Upper lobe of right lung (tissue), 1 donor: ENCODE measurements around the gene OSBPL2. TPM values are rescaled to one million over a fixed set of nuclear protein-coding genes. Genes with fewer than 3 reads are reported as not detected.
A peak's percentile ranks its signal among the peaks of the same experiment; 100 is the strongest.

ENCODE experiments used
- ATAC-seq: fragments of 200-7000 bp; cut with Tn5 transposase; one replicate; pipeline ENCODE4 v1.9.1; 2020; ENCODE audit warnings: mild to moderate bottlenecking, moderate library complexity
- DNase-seq: peaks from one replicate; pipeline ENCODE4 v3.0.0-alpha.2; 2020
- H3K27ac ChIP-seq: fragments of 200-600 bp; one replicate; pipeline ENCODE4 v1.8.0; 2022
- H3K27me3 ChIP-seq: fragments of 200-600 bp; one replicate; pipeline ENCODE4 v1.8.0; 2022; ENCODE audit warnings: mild to moderate bottlenecking
- H3K36me3 ChIP-seq: fragments of 200-600 bp; one replicate; pipeline ENCODE4 v1.8.0; 2022
- H3K4me1 ChIP-seq: fragments of 200-600 bp; one replicate; pipeline ENCODE4 v1.8.0; 2022
- H3K4me3 ChIP-seq: fragments of 200-600 bp; one replicate; pipeline ENCODE4 v1.8.0; 2022; ENCODE audit warnings: mild to moderate bottlenecking
- H3K9me3 ChIP-seq: fragments of 200-600 bp; one replicate; pipeline ENCODE4 v1.8.0; 2022
- intact Hi-C: fragments of 100-400 bp; cut with DNase I; formaldehyde crosslinking; loops from one replicate; pipeline ENCODE4 v1.11.0; 2022
- long read RNA-seq: library from polyadenylated mRNA; unstranded; transcript quantifications from one replicate; pipeline ENCODE4 v2.0.0, GENCODE V29; 2021
- total RNA-seq: library from RNA; stranded (reverse); fragmentation: NEBNext Ultra II Directional; extraction: Animal tissue kit (Norgen Biotek cat#: 25700); gene quantifications from one replicate; pipeline ENCODE4 v1.2.1, GENCODE V29; 2021
- TF ChIP-seq, protein P1 (sequence below): fragments of 200-600 bp; IDR thresholded peaks from one replicate; pipeline ENCODE4 v1.8.0; 2022; ENCODE audit warnings: antibody characterized with exemption
- donor health status: DM: no; HTN: yes; CAD: no; lungs with severe emphysema.

The OSBPL2 gene
- 52.3 TPM for total RNA-seq
- long read RNA-seq, full-length matches to known transcripts, result 50 of 65 reads
- long read RNA-seq, partial matches to known transcripts, result 9 of 65 reads
- long read RNA-seq, other reads (novel, unspliced or antisense), result 6 of 65 reads

DNA sequence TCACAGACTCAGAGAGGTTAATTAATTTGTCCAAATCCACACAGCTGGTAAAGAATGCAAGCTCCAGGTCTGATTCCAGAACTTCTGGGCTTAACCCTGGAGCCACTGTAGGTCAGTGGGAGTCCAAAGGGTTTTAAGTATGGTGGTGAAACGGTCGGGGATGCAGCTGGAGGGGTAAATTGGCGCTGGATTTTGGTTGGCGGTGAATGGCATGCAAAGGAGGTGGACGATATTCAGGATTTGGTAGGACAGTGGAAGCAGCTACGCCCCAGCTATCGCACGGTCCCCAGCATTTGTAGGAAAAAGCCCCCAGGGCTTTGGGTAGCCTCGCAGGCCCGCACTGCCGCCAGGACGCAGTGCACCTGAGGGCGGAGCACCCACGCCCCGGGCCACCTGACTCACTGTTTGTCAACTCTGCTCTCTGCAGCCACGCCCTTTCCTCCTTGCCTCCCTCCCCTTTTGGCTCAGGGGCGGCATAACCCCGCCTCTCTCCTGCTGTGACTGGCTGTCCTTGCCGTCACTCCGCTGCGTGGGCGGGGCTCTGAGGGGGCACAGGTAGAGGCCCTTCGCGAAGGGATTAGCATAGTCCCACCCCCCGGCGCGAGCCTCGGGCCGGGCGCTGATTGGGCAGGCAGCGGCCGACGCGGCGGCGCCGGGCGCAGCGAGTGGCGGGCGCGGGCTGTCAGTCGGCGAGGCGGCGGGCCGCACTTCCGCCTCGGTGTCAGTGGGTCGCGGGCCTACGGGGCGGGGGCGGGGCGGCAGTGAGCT, at the start of gene OSBPL2:
Gene OSBPL2, plus strand, starts transcription at position 721 of the 768 bp plus-strand sequence. CDS start 17,664 bp downstream, outside the sequence.
- DNase-seq (peak; percentile 100), ATAC-seq (peak; percentile 98)
- peaks cover 21% of the 10 kb centered on the region for H3K4me1 ChIP-seq
- peaks cover 8% of the 10 kb centered on the region for H3K36me3 ChIP-seq
- H3K9me3 ChIP-seq, result no peaks in the 10 kb centered on the region
- intact Hi-C loops, result no loop called here
- no peaks in the 10 kb centered on the region for H3K27me3 ChIP-seq
- H3K4me3 ChIP-seq, result peak within 1 kb of the TSS; percentile 78
- H3K27ac ChIP-seq, result peak within 1 kb of the TSS; percentile 85
- TF ChIP-seq, protein P1, sequence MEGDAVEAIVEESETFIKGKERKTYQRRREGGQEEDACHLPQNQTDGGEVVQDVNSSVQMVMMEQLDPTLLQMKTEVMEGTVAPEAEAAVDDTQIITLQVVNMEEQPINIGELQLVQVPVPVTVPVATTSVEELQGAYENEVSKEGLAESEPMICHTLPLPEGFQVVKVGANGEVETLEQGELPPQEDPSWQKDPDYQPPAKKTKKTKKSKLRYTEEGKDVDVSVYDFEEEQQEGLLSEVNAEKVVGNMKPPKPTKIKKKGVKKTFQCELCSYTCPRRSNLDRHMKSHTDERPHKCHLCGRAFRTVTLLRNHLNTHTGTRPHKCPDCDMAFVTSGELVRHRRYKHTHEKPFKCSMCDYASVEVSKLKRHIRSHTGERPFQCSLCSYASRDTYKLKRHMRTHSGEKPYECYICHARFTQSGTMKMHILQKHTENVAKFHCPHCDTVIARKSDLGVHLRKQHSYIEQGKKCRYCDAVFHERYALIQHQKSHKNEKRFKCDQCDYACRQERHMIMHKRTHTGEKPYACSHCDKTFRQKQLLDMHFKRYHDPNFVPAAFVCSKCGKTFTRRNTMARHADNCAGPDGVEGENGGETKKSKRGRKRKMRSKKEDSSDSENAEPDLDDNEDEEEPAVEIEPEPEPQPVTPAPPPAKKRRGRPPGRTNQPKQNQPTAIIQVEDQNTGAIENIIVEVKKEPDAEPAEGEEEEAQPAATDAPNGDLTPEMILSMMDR, result no peak

DNA sequence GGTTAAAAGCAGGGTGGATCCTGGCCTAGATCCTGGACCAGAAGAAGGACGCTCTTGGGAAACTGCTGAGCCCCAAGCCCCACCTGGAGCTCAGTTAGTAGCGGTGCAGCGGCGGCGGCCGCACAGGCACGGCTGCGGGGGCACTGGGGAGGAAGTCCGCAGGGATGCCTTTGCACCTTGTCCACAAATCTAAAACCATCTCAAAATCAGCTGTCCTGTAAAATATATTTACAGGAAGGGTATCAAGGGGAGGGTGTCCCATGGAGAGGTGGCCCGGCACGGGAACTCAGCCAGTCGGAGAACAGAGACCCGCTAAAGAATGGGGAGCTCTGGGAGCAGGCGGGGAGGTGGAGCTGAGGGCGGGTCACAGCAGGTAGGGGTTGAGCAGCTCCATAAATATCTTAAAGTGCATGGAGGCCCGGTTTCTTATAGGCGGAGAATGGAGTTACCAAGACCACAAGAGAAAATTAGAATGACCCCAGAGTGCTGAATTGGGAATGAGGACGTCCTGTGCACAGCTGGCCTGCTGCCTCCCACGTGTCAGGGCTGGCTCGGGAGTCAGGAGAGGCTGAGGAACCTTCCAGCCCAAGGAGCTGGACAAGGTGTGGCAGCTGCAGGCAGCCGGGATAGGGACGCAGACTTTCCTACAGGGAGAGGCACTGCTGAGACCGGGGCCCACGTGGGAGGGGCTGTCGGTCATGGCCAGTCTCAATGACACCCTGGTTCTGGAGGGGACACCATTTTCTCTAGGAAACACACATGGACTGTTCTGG, 47.5 kb upstream of the OSBPL2 start:
- DNase-seq, result no peak
- ATAC-seq, result no peak
- Histone ChIP-seq H3K27ac (no peak overlapping the region), H3K36me3 (peaks cover 32% of the 10 kb centered on the region), H3K27me3 (no peaks in the 10 kb centered on the region), H3K4me1 (peaks cover 13% of the 10 kb centered on the region), H3K9me3 (no peaks in the 10 kb centered on the region), H3K4me3 (no peak overlapping the region)
- TF ChIP-seq, protein P1, result no peak
- intact Hi-C loops, result no loop called here

DNA sequence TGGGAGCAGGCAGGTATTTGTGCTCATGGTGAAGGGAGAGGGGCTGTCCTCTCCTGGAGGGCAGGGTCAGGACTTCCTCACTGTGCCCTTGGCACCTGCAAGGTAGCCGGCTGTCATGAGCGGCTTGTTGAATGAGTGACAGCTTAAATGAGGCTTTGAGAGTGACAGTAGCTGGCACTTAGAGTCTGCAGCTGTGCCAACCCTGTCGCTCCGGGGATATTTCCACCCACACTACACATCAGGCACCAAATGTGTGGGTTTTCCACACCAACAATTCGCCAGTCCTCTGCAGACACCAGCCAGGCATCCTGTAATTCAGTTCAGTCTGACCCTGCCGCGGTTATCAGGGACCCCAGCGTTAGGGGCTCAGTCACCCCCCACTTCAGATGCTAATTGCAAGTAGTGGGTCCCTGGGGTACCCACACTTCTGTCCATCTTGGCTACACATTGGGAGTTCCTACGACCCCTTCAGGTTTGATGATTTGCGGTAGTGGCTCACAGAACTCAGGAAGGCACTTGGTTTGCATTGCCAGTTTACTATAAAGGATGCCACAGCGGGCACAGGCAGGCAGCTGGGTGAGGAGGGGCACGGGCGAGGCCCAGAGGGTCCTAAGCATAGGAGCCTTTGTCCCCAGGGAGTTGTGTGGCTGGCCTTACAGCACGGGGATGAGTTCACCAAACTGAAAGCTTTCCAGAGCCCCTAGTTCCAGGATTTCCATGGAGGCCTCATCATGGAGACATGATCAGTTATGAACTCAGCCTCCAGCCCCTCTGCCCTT, 46.4 kb upstream of the OSBPL2 start:
- Histone ChIP-seq H3K4me3 (no peak overlapping the region), H3K36me3 (peaks cover 42% of the 10 kb centered on the region), H3K27ac (no peak overlapping the region), H3K4me1 (peaks cover 9% of the 10 kb centered on the region), H3K9me3 (no peaks in the 10 kb centered on the region), H3K27me3 (no peaks in the 10 kb centered on the region)
- ATAC-seq (no peak), DNase-seq (no peak)
- TF ChIP-seq, protein P1, result no peak
- intact Hi-C loops, result no loop called here

DNA sequence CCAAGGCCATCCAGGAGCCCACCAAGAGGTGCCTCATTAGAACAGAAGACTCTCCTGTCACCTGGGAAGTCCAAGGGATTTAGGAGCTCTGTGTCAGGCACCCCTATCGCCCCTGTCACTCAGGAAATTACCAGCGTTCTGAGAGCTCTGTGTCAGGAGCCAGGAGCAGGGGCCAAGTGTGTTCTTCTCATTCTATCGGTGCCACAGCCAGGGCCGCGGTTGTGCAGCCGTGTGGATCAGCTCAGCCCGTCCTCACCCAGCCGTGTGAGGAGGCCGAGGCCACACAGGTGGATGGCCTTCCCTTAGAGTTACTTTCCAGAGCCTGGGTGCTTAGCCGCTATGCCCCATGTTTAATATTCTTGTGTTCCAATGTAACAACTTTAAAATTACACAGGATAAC, 45.7 kb upstream of the OSBPL2 start:
- Histone ChIP-seq H3K9me3 (no peaks in the 10 kb centered on the region), H3K27ac (no peak overlapping the region), H3K4me1 (peaks cover 4% of the 10 kb centered on the region), H3K4me3 (no peak overlapping the region), H3K36me3 (peaks cover 48% of the 10 kb centered on the region), H3K27me3 (no peaks in the 10 kb centered on the region)
- intact Hi-C loops, result no loop called here
- ATAC-seq, result no peak
- TF ChIP-seq, protein P1, result no peak
- DNase-seq, result no peak
